ENCODE data around the gene NABP1.

NABP1 gene

GRCh38 chr2:191650896-191651773 lies 26.8 kb upstream of the NABP1 start:
- no peak for DNase-seq

GRCh38 chr2:191653667-191654391 lies 24.1 kb upstream of the NABP1 start:
- no peak for DNase-seq

GRCh38 chr2:191656391-191656790 lies 21.5 kb upstream of the NABP1 start:
- DNase-seq = no peak

GRCh38 chr2:191656792-191657191 lies 21.1 kb upstream of the NABP1 start:
- DNase-seq = no peak

DNA sequence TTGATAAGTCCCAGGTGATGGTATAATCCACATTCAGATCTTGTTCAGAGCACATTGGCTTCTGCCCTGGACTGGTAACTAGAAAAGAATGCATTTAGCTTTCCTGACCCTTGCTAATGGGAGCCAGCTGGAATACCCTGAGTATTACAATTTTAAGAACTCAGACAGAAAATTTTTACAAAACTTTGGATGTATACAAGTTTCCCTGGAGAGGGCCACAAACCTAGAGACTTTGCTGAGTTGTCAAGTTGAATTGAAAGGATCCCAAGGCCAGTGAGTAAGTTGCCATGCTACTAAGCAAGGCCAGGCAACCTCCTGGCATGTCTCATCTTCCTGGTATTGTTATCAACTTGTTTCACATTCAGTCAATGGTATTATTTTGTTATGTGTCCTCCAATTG lies 20.0 kb upstream of the NABP1 start:
- DNase-seq = no peak

DNA sequence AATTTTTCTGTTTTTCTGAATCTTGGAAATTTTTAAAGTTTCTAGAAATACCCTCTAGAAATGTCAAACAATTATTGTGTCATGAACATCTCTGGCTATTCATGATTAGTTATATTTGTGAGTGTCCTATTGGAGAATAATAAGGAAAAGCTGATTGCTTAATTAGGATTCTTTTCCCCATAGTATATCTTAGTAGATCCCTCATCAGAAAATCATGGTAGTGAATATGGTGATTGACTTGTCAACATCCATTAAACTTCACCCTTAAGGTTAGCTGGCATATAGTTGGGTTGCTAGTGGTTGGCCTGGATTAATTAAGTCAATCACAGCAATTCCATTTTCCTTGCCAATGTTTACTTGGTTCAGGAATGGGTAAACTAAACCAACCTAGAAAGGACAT lies 18.7 kb upstream of the NABP1 start:
- no peak for DNase-seq

DNA sequence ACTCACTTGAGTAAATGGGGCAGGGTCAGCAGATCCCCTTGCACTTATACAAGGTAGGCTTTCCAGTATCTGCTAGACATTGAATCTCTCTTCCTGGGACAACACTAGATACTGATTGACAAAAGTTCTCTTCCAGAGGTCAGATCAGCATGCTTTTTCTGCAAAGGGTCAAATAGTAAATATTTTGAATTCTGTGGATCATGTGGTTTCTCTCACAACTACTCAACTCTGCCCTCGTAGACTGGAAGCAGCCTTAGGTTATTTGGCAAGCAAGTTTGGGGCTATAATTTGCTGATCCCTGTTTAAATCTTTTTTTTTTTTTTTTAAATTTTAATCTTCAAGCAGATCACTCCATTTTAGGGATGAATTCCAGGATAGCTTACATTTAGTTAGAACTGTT lies 17.4 kb upstream of the NABP1 start:
- no peak for DNase-seq

DNA sequence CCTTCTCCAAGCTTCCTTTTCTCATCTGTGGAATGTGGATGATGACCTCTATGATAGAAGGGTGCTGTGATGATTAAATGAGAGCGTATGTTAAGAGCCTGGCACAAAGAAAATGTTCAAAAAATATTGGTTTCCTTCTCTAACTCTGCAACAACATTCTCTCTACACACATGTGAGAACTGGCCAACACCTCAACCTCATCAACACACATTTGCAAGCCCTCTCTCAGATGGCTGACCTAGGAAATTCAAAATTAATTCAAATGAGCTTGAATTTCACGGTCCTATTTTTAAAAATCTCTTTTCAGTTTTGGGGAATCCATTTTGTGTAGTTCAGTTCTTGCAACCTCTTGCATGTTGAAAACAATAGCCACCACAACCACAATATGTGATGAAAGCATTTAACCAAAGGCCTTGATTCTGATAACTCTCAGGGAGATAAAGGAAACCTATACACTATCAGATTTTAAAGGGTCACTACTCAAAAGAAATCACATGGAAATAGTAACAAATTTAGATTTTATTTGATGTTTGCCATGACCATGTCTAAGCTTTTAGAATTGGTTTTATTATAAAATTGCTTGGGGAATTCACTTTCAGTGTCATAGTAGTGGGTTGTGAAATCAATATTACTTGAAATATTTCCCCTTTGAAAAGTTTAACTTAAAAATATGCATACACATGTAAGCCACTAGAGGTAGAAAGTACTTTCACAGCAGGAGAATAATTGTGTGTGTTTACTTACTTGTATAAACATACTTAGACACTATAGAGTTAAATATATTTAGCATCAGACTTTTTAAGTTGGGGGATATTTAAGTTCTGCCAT lies 16.6 kb upstream of the NABP1 start:
- DNase-seq = no peak

- no peak for DNase-seq
Observed at GRCh38 chr2:191664823-191665677, 12.9 kb upstream of the NABP1 start.

DNA sequence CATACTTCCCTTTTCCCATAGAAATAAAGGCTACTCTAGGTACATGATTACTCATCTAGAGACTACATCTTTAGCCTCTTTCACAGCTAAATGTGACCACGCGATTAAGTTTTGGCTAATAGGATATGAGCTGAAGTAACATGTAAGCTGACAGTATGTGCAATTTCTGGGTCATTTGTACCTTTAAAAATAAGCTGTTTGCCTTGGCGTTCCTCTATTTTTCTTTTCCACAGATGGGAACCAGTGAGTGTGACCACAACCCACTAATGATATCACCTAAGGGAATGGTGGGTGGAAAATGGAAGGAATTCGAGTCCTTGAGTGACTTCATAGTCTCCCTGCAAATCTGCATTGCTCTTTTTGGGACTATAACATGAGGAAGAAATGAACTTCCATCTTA lies 11.7 kb upstream of the NABP1 start:
- DNase-seq = no peak

DNA sequence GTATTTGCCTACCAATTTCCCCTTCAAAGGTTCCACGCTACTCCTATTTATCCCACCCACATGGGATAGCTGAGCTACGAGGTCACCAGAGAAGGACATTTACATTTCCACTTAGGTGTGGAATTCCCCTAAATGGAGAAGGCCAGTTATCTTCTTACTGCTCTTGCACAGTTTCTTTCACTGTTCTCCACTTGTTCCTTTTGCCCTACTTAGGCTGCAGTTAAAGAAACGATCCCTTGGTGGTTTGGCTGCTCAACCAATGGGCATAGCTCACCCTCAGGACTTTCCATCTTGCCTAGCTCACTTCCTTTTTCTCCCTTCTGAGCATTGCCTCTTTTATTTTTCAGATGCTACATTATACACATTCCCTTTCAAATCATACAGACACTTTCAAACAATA lies 11.2 kb upstream of the NABP1 start:
- DNase-seq = no peak

GRCh38 chr2:191670076-191670475 lies 7.9 kb upstream of the NABP1 start:
- no peak for DNase-seq

DNA sequence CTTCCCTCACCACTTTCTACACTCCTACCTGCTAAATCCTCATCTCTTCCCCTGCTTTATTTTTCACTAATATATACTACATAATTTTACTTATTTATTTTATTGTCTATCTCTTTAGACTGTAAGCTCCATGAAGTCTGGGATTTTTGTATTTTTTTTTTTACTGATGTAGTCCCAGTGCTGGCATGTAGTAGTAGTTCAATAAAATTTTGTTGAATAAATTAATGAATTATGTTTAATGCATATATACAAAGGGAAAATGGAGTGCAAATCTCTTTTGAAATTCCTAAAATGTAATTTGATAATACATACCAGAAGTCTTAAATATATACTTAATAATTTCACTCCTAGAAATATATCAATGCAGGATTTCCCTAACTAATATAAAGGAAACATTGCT lies 7.1 kb upstream of the NABP1 start:
- DNase-seq = no peak

DNA sequence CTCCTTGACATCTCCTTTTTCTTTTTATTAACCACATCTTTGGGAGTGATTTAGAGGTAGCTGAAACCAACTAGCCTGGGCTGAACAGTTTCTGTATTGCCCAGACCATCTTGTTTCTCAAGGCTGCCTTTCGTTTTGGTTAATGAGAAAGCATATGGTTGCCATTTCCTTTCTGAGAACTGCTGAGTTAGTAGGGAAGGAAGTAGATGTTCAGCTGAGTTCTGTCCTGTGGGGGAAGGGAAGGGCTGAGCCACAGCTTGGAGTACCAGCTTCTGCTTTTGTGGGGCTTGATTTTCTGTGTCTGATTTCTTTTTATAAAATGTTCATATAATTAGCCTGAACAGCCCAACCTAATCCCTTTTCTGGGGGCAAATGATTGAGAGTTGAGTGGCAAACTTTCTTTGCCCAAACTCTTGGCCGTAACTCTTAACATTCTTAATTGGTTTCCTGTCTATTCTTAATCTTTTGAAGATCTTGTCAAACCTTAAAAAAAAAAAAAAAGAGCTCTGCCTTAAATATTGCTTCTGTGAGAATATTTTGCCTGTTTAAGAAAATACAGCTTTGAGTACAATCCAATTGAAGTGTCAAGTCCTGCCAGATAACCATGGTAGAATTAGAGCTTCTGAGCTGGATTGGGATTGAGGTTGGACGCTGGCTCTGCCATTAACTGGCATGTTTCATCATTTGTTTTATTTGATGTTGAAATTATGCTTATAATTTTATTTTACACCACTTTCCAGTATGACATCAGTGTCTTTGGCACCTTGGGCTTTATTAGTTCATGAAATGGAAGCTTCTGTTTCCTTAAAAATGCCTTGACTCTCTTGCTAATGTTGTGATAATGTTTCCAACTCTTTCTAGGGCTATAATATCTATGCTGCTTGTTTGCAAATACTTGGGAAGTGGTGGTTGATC lies 1.9 kb upstream of the NABP1 start:
- no peak for DNase-seq

DNA sequence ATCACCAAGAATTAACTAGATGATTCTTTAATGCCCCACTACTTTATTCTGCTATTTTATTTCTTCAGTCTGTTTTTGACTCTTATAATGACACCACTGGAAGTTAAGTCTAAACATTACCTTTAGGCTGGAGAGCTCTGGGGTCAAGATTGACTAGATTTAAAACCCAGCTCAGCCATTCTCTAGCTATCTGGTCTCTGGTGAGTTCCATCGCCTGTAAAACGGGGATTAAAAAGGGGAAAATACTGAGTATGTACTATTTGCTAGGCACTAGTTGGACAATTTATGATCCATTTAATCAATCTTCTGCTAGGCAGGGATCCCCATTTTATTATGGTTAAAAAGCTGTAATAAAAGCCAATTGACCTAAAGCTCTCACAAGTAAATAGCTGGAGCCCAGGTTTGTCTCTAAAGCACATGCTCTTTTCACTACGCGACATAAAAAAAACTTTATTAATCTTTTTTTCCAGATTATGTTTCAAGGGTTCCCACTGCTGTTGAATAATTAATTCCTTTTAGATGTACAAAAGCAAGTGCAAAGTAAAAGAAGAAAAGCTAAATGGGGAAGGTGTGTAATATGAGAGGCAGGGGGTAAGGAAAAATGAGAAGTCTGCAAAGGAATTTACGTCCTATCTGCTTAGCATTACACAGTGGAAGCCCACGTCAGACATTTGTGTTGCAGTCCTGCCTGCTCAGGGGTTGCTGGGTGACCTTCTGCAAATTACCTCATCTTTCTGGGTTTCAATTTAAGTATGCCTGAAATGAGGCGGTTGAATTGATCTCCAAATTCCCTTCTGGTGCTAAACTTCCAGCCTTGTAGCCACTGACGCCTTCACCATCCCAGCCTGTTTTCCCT lies 918 bp upstream of the NABP1 start:
- no peak for DNase-seq

DNA sequence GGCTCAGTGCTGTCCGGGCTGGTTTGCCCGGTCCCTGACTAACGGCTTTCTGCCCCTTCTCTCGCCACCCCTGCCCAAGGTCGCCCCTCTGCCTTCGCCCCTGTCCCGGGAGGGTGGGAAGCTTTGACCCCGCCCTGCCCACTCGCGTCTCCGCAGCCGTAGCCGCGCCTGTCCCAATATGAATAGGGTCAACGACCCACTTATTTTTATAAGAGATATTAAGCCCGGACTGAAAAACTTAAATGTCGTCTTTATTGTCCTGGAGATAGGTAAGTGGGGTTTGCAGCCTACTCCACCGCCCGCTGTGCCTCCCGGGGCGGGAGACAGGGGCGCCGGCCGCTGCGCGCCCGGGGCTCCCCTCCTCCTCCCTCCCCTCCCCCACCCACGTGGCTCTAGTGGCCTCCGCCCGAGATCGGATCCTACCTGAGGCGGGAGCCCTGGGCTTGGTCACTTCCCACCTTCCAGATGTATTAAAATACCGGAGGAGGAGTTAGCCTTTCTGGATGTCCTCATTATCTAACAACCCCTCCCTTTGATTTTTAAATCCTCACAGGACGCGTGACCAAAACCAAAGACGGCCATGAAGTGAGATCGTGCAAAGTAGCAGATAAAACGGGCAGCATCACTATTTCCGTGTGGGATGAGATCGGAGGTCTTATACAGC lies 633 bp downstream of the NABP1 start:
- peak; percentile 40 for DNase-seq

- no peak for DNase-seq
Observed at GRCh38 chr2:191679818-191680600, 2.1 kb downstream of the NABP1 start.

DNA sequence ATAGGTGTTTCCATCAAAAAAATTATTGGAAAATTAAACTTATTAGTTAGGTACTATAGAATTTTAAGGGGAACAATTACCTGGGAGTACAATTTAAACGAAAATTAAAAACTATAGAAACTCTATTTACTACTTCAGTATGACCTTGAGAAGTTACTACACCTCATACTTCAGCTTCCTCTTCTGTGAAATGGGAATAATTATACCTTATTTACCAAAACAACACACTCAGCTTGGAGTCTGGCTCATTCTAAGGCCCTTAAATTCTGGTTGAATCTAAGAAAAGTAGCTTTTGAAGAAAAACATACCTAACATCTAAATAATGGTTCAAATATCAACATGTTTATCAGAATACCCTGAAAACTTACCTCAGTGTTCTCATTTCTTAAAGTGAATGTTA lies 2.7 kb downstream of the NABP1 start:
- no peak for DNase-seq

- no peak for DNase-seq
Observed at GRCh38 chr2:191682126-191682525, 4.2 kb downstream of the NABP1 start.

All from NCI-H2171 (cell line).